GM15510 (cell line): ENCODE measurements around the gene POLE.

Source experiments
- POLR2A ChIP-seq: IDR thresholded peaks from 3 replicates; pipeline ENCODE4 v1.6.1; 2011; ENCODE audit warnings: borderline replicate concordance; ENCODE audit not compliant: insufficient read length; ENCODE audit errors: extremely low read depth

Gene POLE

GRCh38 chr12:132623072-132623869, 63.9 kb downstream of the POLE start:
- no peak for TF ChIP-seq POLR2A

GRCh38 chr12:132622437-132623071, 64.6 kb downstream of the POLE start:
- TF ChIP-seq POLR2A, result no peak

GRCh38 chr12:132621657-132622435, 65.3 kb downstream of the POLE start:
- TF ChIP-seq POLR2A, result no peak

DNA sequence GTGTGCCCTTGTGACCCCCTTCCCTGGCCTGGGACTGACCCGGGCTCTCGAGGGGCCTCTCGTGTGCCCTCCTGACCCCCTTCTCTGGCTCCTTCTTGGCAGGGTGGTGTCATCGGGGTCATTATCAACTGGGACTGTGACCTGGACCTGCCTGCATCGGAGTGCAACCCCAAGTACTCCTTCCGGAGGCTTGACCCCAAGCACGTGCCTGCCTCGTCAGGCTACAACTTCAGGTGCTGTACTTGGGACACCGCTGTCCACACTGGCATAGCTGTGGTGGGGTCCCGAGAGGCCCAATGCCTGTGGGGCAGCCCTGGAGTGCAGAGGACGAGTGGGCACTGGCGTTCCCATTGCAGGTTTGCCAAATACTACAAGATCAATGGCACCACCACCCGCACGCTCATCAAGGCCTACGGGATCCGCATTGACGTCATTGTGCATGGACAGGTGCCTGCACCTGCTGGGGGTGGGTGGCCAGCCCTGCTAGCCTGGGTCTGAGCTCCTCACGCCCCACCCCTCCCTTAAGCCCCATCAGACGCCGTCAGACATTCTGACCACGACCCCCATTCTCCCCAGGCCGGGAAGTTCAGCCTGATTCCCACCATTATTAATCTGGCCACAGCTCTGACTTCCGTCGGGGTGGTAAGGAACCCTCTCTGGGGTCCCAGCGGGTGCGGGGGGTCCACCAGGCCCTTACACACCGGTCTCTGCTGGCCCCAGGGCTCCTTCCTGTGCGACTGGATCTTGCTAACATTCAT, 66.1 kb downstream of the POLE start:
- TF ChIP-seq POLR2A, result no peak

DNA sequence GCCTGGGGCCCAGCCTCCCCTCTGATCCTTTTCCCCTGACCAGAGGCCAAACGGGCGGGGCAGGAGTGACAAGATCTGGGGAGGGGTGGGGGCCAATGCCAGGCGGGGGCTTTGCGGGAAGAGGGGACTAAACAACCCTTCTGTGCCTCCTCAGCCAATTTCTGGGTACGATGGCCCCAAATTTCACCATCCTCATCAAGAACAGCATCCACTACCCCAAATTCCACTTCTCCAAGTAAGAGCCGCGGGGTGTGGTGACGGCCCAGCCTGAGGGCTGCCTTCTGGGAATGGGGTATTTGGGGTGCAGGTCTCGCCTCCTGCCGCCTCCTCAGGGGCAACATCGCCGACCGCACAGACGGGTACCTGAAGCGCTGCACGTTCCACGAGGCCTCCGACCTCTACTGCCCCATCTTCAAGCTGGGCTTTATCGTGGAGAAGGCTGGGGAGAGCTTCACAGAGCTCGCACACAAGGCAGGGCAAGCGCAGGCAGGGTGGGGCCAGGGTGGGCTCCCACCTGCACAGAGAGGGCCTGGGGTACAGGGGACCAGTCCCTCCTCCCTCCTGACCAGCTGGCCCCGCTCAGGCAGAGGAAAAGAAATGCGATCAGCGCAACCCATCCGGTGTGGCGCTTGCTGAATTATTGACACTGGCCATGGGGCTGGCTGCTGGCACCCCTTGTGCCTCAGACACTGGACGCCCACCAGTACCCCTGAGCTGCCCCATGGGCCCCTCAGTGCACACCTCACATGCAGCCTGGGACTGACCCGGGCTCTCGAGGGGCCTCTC, 66.8 kb downstream of the POLE start:
- TF ChIP-seq POLR2A, result no peak

DNA sequence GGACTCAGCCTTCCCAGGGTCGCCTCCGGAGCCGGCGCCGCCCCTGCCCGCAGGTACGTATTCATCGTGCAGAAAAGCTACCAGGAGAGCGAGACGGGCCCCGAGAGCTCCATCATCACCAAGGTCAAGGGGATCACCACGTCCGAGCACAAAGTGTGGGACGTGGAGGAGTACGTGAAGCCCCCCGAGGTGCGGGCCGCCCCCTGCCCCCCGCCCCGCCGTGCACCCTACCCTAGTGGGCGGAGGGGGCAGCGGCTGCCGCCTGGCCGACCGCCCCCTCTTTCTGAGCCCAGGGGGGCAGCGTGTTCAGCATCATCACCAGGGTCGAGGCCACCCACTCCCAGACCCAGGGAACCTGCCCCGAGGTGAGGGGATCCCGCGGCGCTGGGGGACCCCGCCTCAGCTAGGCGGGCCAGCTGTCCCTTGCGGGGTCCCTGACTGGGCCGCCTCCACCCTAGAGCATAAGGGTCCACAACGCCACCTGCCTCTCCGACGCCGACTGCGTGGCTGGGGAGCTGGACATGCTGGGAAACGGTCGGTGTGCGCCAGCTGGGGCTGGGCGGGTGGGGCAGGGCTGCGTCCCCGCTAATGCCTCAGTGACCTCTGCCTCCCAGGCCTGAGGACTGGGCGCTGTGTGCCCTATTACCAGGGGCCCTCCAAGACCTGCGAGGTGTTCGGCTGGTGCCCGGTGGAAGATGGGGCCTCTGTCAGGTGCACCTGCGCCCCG, 67.6 kb downstream of the POLE start:
- no peak for TF ChIP-seq POLR2A

GRCh38 chr12:132619071-132619385, 68.1 kb downstream of the POLE start:
- no peak for TF ChIP-seq POLR2A

- TF ChIP-seq POLR2A, result no peak
These were observed 68.5 kb downstream of the POLE start, which contains the start of gene P2RX2 for GRCh38 chr12:132618683-132619043. Gene P2RX2 (plus strand): TSS chr12:132618776. CDS start chr12:132618817, 41 bp downstream.

- no peak for TF ChIP-seq POLR2A
These were observed 69.1 kb downstream of the POLE start for GRCh38 chr12:132617822-132618682.

DNA sequence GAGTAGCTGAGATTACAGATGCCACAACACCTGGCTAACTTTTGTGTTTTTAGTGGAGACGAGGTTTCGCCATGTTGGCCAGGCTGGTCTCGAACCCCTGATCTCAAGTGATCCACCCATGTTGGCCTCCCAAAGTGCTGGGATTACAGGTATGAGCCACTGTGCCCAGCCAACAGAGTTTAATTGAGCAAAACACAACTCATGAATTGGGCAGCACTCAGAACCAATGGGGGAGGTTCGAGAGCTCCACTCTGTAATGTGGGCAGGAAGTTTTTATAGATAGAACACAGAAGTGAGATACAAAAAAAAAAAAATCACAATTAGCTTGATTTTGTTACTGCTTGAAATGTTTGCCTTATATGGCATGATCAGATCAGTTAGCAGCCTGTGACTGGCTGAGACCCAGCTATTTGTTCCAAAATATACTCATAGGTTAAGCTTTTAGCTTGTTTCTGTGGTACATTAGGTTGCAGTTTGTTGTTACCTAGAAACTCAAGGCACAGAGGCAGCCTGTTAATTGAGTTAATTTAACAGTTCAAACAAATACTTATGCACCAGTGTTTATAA, 69.9 kb downstream of the POLE start:
- TF ChIP-seq POLR2A, result no peak

DNA sequence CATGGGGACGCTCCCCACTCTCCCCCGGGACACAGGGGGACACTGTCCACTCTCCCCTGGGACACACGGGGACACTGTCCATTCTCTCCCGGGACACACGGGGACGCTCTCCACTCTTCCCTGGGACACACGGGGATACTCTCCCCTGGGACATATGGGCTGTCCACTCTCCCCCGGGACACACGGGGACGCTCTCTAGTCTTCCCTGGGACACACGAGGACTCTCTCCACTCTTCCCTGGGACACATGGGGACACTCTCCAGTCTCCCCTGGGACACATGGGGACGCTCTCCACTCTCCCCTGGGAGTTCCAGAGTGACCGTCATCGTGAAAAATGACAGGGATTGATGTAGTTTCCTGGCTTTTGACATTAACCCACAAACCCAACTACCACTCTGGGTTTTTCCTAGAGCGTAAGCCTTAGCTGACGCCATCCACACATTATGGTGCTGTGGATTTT, 71.5 kb downstream of the POLE start:
- no peak for TF ChIP-seq POLR2A

GRCh38 chr12:132614861-132615578, 72.1 kb downstream of the POLE start:
- no peak for TF ChIP-seq POLR2A

DNA sequence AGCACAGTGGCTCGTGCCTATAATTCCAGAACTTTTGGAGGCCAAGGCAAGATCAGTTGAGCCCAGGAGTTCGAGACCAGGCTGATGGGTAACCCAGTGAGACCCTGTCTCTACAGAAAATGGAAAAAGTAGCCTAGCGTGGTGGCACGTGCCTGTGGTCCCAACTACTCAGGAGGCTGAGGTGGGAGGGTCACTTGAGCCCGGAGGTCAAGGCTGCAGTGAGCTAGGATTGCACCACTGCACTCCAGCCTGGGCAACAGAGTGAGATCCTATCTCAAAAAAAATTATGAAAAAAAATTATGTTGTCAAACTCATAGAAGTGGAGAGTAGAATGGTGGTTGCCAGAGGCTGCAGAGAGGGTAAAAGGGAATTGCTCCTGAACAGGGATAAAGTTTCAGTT, 73.1 kb downstream of the POLE start:
- TF ChIP-seq POLR2A, result no peak
